Activated CD4-positive, CD25-positive, alpha-beta regulatory T cell (primary cell): Measurements from ENCODE around the gene CYP2C19.
"Not testable (repeated sequence)": the region's sequence is repeated elsewhere in the genome, so short reads cannot be mapped to it uniquely, and the experiment has no call there.

Experiments
- DNase-seq, 4 experiments: peaks; one replicate each; lab custom pipeline; 2025; lab: John Stamatoyannopoulos, UW

The CYP2C19 gene

GRCh38 chr10:94762393-94762792, at the start of gene CYP2C19:
Gene CYP2C19, plus strand, starts transcription at chr10:94762681. Its CDS starts 25 bp downstream, at chr10:94762706.
- DNase-seq: no peak

- DNase-seq: no peak
Measured at GRCh38 chr10:94725871-94726270, 36.6 kb upstream of the CYP2C19 start.

GRCh38 chr10:94735197-94735596, 27.3 kb upstream of the CYP2C19 start:
- no peak for DNase-seq

- no peak for DNase-seq
Measured at GRCh38 chr10:94738588-94738987, 23.9 kb upstream of the CYP2C19 start.

GRCh38 chr10:94747137-94747536, 15.3 kb upstream of the CYP2C19 start:
- no peak for DNase-seq

- DNase-seq: no peak
Measured at GRCh38 chr10:94747838-94748237, 14.6 kb upstream of the CYP2C19 start.

- DNase-seq: no peak
Measured at GRCh38 chr10:94757916-94758315, 4.6 kb upstream of the CYP2C19 start.

GRCh38 chr10:94760586-94761178, 1.8 kb upstream of the CYP2C19 start:
- no peak for DNase-seq

GRCh38 chr10:94775425-94775824, 12.9 kb downstream of the CYP2C19 start:
- DNase-seq: not testable (repeated sequence)

GRCh38 chr10:94777886-94778458, 15.5 kb downstream of the CYP2C19 start:
- no peak for DNase-seq

GRCh38 chr10:94780844-94781243, 18.4 kb downstream of the CYP2C19 start:
- no peak for DNase-seq

- DNase-seq: no peak
Measured at GRCh38 chr10:94784256-94784655, 21.8 kb downstream of the CYP2C19 start.

GRCh38 chr10:94785211-94785610, 22.7 kb downstream of the CYP2C19 start:
- no peak for DNase-seq

GRCh38 chr10:94800551-94800950, 38.1 kb downstream of the CYP2C19 start:
- DNase-seq: not testable (repeated sequence)

- DNase-seq: no peak
Measured at GRCh38 chr10:94803307-94803706, 40.8 kb downstream of the CYP2C19 start.

- DNase-seq: not testable (repeated sequence)
Measured at GRCh38 chr10:94830025-94830424, 67.5 kb downstream of the CYP2C19 start.

GRCh38 chr10:94846204-94846603, 83.7 kb downstream of the CYP2C19 start:
- no peak for DNase-seq

- DNase-seq: no peak
Measured at GRCh38 chr10:94850766-94851165, 88.3 kb downstream of the CYP2C19 start.

- no peak for DNase-seq
Measured at GRCh38 chr10:94851263-94851662, 88.8 kb downstream of the CYP2C19 start.

GRCh38 chr10:94852438-94852837, 90.0 kb downstream of the CYP2C19 start:
- DNase-seq: no peak

- no peak for DNase-seq
Measured at GRCh38 chr10:94853065-94853464, 90.6 kb downstream of the CYP2C19 start.

GRCh38 chr10:94858005-94858404, 95.5 kb downstream of the CYP2C19 start:
- no peak for DNase-seq

- DNase-seq: no peak
Measured at GRCh38 chr10:94859086-94859485, 96.6 kb downstream of the CYP2C19 start.

GRCh38 chr10:94878649-94879048, 116.2 kb downstream of the CYP2C19 start:
- DNase-seq: no peak
